Hematopoietic multipotent progenitor cell treated with erythropoietin and hydrocortisone succinate and interleukin-3 and kit ligand, for 6 days (in vitro differentiated cells): Measurements from ENCODE around the gene AKR1C2.
"Not testable (repeated sequence)": the region's sequence is repeated elsewhere in the genome, so short reads cannot be mapped to it uniquely, and the experiment has no call there.

Experiments used
- DNase-seq: peaks from one replicate; pipeline ENCODE4 v3.0.0-alpha.2; 2015

Gene AKR1C2

DNA sequence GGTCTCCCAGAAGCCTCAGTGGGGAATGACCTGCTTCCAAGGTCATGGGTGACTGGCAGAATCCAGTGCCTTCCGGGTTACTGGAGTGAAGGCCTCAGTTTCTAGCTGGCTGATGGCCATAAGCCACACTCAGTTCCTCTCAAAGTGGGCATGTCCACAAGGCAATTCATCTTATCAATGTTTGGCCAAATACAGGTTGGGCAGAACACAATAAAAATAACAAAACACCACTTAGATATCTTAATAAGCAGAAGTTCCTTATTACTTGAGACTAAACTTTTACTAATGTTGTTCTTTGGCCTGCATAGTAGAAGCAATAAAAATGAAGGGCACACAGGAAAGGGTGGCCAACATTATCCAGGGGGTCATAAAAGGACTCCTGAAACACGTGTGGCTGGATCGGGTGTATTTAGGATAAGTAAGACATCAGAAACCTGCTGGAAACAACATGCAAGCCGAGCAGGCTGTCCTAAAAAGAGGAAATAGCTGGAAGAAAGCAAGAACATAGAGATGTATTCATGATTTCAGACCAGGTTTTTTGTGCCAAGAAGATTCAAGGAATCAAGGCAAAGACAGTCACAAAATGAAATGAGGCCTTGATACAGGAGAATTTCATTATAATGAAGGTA lies 19.6 kb upstream of the AKR1C2 start:
- peak; percentile 47 for DNase-seq

DNA sequence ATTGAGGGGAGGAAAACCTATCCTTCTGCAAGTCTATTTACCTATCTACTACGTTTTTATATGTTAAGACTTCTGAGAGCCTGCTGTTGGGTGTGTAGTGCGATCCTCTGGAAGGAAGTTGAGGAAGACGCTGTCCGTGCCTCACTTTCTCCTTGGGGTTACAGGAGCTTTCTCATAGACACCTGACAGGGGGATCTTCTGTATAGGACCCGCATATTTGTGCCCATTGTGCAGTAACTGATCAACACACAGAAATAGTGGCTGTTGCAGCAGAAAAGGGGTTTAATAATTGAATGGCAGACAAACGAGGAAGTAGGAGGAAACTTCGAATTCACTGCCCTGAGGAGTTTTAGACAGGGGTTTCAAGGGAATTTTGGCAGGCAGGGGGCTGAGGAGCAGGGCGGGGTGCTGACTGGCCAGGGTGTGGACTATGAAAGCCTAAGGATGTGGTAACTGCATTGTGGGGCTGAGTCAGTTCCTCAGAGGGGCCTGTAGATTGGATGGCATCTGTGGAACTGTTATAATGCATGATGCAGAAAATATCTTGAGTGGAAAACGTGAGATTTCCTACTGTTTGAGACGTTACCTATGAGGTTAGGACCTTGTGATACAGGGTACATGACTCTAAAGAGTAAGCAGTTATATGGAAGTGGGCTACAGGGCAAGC lies 18.1 kb upstream of the AKR1C2 start:
- not testable (repeated sequence) for DNase-seq

DNA sequence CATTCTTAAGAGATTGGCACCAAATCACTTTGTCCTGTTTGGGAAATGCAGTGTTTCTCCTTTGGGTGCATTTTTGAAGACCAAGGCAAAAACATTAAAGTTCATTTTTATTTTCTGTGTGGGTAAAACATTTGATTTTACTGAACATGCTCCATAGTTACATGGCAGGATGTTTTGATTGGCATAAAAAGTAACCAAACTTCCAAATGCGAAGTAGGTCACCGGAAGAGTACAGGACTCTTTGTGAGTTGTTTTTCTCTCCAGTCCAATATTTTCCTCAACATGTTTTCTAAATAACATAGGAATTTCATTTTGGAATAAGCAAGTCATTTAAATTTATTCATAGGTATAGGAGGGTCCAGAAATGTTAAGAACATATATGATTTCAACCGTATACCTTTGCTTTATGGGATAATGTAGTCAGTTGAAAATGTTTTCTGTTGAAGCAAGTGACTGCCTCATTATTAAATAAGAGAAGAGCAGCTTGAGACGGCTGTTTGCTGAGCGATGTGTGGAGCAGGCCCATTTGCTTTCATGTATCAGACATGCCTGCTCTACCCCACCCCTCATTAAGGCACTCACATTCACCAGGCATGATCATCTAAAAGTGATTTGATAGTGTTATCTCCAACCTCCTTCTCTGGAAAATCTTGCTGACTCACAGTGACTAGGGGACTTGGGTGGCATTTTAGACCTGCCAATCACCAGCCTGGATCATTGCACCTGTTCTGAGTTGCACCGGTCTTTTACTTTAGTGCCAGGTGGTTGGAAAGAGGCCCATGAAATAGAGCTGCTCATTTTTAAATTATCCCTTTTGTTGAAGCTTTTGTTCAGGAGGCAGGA lies 16.3 kb upstream of the AKR1C2 start:
- DNase-seq, result peak; percentile 85

DNA sequence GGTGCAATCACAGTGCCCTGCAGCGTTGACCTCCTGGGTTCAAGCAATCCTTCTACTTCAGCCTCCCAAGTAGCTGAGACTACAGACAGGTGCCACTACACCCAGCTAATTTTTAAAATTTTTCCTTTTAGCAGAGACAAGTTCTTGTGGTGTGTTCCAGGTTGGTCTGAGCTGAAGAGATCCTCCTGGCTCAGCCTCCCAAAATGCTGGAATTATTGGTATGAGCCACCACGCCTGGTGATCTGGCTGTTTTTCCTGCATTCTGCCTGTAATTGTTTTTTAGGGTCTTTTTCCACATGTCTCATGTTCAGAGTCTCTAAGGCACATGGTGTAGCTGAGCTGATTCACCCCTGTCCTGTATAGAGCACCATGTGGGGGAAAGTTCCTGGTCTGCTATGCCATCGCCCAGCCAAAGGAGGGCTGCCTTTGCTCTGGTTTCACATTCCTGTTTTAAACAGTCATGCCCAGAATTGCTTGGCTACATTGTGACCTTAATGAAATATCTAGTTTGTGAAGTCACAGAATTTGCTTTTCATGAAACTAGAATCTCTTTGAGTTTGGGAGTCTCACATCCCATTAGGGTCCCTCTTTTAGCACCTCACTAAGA lies 15.1 kb upstream of the AKR1C2 start:
- DNase-seq, result peak; percentile 59

DNA sequence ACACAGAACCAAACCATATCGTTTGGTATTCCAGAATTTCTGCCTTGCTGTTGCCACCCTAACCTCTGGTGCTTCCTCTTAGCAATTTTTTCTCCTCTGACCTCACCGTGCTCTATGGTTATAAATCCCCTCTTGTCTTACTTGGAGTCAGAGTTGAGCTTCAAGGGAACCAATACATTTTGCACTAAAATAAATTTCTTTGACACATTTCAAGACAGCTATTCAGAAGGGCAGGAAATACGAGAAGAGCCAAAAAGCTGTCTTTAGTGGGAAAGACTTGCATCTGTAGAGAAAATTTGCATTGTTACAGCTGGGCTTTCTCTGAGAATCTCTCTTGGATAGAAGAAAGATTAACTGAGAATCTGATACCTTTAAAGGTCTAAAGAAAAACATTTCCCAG lies 14.5 kb upstream of the AKR1C2 start:
- no peak for DNase-seq

DNA sequence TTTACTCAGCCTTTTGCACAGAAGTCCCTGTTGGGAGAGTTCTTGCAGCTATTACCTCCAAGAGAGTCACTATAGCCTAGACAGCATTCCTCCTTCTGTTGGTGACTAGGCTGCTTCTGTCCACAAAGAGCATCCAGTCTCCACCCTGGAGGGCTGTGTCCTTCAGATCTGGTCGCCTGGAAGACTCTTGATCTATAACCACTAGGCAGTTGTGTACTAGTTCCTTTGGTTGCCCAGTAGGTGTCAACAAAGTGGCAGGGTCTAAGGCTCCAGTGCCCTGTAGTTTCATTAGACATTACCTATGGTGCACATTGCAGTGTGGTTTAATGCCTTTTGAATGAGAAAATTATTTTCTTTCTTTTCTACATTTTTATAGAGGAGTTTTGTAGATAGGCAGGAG lies 11.3 kb upstream of the AKR1C2 start:
- DNase-seq, result peak; percentile 85

DNA sequence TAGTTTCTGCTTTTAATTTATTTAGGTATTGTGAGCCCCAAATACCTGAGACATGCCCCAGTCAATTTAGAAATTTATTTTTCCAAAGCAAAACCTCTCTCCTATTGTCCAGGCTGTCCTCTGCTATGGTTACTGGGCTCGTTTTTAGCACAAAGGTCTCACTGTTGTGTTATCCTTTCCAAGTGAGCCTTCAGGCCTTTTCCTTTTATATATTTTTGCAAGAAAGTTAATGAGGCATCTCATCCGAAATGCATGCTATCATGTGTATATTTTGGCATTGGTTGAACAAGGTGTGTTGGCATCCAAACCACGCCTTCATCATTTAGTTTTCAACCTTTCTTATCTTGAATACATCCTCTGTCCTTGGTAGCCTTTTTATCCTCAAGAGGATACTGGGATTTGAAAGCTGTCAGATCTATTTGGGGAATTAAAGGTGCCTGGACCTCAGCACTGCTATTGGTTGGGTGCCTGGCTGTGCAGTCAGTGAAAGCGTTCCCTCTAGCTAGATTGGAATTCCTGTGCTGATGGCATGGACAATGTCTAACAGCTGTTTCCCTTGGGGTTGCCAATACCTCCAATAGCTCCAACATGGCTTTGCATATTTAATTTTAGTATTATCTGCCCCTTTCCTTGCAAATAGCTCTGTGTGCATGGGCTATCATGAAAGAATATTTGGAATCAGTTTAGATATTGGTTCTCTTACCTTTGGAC lies 10.7 kb upstream of the AKR1C2 start:
- not testable (repeated sequence) for DNase-seq

DNA sequence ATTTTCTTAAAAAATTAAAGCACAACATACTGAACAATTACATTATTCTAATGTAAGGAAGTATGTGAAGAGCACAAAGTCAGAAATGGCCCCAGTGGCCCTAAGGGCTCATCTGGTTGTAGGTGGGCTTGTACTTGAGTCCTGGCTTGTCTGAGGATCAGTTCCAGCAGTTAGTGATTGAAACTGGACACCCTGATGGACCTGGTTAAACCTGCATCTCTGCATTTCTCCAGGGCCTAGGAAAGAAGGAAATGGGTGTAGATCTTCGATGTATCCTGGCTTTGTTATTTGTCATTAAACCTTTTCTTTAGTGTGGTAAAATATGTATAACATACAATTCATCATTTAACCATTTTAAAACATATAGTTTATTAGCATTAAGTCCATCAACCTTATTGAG lies 9.7 kb upstream of the AKR1C2 start:
- DNase-seq, result no peak

DNA sequence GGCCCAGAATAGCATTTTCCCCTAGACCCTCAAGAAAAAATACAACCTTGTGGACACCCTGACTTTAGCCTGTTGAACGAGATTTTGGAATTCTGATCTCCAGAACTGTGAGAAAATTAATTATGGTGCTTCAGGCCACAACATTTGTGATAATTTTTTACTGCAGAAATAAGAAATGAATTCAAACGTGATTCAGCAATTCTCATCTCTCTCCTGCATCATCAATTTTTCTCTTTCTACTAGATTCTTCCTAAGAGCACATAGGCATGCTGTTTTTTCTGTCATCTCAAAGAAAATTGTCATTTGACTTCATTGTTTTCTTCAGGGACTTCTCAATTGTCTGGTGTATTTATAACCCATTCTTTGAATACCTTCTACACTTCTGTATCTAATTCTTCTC lies 8.9 kb upstream of the AKR1C2 start:
- DNase-seq, result no peak

DNA sequence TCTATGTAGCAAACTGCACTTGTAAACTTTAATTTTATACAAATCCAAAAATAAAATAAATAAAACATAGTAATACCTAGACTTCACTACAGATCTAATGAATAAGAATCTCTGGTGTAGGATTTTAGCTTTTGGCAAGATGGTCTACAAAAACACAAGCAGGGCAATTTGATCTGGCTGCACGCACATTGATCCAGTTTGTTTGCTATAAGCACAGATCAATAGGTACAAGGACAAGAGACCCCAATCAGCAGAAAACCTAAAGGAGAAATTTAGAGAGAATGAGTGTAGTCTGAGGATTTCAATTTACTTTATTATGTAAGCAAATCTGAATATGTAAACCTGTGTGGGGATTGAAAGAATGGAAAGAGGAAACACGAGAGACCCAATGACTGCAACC lies 7.7 kb upstream of the AKR1C2 start:
- not testable (repeated sequence) for DNase-seq

DNA sequence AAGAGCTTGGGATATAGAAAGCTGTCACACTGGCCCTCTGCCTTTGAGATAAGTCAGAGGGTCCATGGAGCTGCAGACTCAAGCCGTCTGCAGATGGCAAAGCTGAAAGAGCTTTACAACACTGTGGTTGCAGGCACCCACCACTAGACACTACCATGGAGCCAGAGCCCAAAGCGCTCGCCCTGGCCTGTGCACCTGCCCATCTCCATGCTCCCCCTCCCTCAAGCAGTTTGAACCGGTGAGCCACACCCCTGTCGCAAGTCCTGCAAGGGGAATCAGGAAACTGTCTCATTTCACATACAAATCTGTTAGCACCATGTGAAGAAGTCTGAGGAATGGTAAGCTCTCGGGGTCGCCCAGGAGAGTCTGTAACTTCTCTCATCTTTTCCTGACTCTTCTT lies 6.4 kb upstream of the AKR1C2 start:
- not testable (repeated sequence) for DNase-seq

DNA sequence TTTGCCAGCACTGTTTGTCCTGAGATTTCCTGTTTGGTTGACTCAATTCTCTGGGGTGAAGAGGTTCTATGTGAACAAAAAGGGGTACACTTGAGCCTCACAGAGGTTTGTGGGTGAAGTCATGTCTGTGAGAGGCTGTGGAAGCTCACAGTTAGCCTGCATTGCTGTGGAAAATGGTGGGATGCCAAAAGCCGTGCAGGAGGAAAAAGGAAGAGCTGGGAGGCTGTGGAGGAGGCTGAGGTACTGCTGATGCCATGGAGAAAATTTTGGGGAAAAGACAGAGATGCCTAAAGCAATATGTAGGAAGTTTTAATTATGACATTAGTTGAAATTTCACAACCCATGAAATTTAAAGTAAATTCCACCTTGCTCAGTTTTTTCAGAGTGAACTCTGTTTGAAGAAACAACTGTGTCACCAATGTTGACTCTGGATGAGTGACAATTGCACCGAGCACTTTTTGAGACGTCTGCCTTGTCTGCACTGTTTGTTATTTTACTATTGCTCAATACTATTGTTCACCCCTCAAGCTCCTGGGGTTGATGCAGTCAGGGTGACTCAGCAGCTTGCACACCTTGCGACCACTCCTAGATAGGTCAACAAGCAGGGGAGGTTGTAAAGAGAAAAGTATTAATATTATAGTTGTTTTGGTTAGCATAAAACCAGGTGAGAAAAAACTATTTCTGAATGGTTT lies 5.3 kb upstream of the AKR1C2 start:
- not testable (repeated sequence) for DNase-seq

DNA sequence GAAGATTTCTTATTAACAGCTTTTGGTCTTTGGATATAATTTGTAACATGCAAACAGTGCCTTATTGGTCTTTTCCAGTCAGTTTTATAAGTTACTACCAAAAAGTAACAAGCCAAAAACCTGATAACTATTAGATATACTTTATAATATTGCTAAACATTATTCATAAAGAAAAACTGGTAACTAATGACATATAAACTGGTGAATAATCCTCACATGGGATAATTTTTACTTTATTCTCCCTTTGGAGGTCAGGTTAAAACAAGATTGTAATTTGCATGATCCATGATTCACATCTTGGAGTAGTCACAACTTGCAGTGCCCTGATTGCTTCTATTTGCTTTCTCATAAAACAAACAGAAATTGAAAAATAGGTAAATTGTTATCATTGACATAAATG lies 844 bp upstream of the AKR1C2 start:
- not testable (repeated sequence) for DNase-seq

DNA sequence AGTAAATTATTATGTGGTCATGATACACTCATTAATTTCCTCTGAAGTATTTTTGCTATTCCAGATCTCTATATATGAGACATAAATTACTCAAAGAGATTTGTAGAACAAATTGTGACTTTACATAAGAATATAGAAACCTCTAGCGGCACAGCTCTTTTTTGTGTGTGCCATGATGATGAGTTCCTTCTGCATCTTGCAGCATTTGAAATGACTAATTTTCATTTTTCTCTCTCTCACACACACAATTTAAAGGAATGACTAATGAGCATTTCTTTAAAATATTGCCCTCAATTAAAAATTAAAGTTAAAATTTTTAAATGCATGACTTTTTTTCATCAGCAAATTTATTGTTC lies 351 bp upstream of the AKR1C2 start:
- not testable (repeated sequence) for DNase-seq

DNA sequence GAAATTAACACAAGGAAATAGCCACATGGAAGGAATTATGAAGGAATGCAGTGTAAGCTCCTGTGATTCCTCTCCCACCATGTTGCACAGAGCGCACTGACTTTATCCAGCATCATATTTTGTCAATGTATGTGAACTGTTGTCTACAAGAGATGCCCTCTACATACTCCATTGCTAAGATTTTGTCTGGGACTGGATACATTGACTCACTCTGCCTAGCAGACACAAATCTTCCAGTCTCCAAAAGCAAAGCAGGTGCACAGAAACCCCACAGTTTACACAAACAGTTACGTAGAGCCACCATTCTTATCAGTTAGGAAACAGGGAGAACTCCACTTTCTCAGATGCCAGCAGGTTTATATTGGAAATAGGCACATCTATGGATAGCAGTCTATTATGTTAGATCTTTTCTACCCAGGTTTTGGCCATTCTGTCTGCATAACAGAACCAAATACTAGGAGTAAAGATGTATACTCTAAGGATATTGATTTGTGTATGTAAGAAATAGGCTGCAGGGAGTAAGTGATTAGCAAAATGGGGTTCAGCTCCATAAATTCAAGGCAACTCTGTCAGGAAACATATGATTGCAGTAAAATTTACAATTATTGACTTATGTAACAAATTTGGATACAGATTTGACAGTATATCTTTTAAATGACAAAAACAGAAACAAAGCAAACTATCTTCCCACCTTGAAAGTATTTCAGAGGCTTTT lies 1.5 kb downstream of the AKR1C2 start:
- no peak for DNase-seq

DNA sequence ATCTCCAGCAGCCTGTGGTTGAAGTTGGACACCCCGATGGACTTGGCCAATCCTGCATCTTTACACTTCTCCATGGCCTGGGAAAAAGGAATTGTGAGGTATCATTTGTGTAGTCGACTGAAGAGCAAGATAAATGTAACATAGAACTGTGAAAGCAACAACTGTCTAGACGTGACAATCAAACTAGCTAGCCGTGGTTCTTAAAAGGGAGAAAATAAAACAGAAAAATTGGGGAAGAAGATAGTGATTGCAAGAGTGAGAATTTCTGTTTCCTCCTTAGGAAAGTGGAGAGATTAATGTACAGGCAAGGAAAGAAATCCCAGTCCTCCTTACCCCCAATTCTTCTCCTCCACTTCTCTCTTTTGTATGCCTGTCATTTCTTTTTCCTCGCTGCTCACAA lies 5.0 kb downstream of the AKR1C2 start:
- DNase-seq, result no peak

DNA sequence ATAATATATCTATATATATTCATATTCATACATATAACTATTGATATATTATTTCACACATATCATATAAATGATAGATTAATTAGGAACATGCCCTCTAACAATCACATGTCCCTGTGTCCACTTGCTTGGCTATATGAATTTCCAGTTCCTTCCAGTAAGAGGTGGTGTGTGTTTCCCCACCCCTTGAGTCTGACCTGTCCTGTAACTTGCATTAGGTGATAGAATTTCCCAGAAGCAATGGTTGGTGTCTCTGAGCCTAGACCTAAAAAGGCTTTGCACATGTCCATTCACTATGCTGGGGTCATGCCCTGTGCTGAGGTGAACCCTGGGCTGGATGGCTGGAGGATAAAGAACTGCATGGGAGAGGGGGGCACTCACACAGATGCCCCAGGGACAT lies 9.4 kb downstream of the AKR1C2 start:
- not testable (repeated sequence) for DNase-seq

DNA sequence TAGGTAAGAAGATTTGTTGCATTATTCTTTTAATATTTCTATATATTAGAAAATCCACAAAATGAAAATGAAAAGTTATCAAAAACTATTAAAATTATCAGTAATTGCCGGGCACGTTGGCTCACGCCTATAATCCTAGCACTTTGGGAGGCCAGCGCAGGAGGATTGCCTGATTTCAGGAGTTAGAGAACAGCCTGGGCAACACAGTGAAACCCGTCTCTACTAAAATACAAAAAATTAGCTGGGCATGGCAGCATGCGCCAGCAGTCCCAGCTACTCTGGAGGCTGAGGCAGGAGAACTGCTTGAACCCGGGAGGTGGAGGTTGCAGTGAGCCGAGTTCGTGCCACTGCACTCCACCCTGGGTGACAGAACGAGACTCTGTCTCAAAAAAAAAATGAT lies 11.1 kb downstream of the AKR1C2 start:
- not testable (repeated sequence) for DNase-seq

DNA sequence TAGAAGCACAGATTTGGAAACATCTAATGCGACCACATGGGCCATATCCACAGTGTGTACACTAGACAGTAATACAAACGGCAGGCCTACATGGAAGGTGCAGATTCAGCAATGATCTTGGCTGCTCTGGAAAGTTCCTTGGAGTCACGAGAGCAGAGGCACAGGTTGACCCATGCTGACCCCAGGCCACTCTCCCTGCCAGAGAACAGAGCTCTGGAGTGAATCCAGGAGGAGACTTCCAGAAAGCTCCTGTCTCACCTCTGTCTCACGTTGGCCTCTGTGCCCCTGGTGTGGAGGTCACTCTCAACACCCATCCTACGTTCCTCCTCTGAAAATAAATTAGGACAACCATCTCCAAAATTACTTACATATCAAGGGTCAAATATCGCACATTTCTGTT lies 12.2 kb downstream of the AKR1C2 start:
- DNase-seq, result not testable (repeated sequence)

DNA sequence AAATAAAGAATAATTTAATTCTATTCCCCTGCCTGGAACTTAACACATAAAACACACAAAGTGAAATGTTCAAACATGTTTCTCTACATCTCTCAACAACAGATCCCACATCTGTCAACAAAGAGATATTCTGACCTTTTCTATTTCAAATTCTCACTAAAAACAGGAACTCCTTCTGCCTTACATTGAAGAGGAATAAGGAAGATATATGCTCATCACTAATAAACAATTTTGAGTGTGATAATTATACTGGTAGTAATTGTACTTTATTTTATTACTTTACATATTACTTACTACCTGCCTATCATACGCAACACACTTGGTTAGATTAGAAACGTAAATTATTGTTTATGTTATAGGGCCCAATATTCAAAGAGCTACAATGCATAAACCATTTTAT lies 13.4 kb downstream of the AKR1C2 start:
- DNase-seq, result no peak

DNA sequence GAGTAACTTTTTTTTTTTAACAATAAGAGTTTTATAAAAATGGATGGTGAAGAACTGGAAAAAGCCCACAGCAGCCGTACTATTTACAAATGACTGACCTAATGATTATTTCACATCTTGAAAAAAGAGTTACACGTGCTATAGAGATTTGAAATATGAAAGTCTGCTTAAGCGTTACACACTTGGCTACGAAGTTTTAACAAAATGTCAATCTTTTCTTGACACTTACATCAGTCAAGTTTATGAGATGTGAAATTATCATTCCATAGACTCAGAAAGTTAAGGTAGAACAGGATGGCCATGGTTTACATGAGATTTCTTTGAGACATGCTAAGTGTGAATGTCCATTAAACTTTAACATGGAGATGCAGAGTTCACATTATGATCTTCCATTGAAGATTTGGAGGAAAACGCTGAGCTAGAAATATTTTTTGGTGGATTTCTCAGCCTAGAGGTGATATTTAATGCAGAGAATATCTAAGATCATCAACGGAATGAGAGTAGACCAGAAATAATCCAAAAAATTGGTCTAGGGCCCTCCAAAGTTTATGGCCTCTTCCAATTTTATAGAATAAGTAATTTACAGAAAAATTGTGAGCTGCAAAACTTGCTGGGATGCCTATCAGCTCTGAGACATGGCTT lies 15.5 kb downstream of the AKR1C2 start:
- DNase-seq, result not testable (repeated sequence)
